HUES64 (cell line): Measurements from ENCODE around the gene RAB13. TPM values are rescaled to one million over a fixed set of nuclear protein-coding genes. Genes with fewer than 3 reads are reported as not detected.
"Not testable (repeated sequence)": the region's sequence is repeated elsewhere in the genome, so short reads cannot be mapped to it uniquely, and the experiment has no call there.

ENCODE experiments used
- H3K27ac ChIP-seq: 2 replicates; pipeline ENCODE4 v1.7.0; 2013; ENCODE audit warnings: low read depth, low read length, inconsistent platforms
- H3K27me3 ChIP-seq: 2 replicates; pipeline ENCODE4 v1.6.1; 2013; ENCODE audit warnings: mild to moderate bottlenecking, low read length; ENCODE audit not compliant: insufficient read depth
- H3K36me3 ChIP-seq: 2 replicates; pipeline ENCODE4 v1.6.1; 2013; ENCODE audit warnings: mild to moderate bottlenecking, low read length; ENCODE audit not compliant: insufficient read depth
- H3K4me1 ChIP-seq: 2 replicates; pipeline ENCODE4 v1.6.1; 2013; ENCODE audit warnings: mild to moderate bottlenecking, low read length, moderate library complexity; ENCODE audit not compliant: insufficient read depth
- H3K4me3 ChIP-seq: 2 replicates; pipeline ENCODE4 v1.5.1; 2013; ENCODE audit warnings: mild to moderate bottlenecking, low read length, moderate library complexity
- H3K9ac ChIP-seq: 2 replicates; pipeline ENCODE4 v1.6.1; 2013; ENCODE audit warnings: mild to moderate bottlenecking, low read depth, low read length
- H3K9me3 ChIP-seq: 2 replicates; pipeline ENCODE4 v1.6.1; 2013; ENCODE audit warnings: low read depth, low read length; ENCODE audit not compliant: insufficient read depth
- WGBS: fragments of 150-250, 120-280 bp; methylation state at CpG from one replicate; pipeline ENCODE4 v1.1.7; 2013; ENCODE audit warnings: missing lambda C conversion rate; 5-methylcytosine and 5-hydroxymethylcytosine counted together
- polyA plus RNA-seq, 2 experiments: library from polyadenylated mRNA; stranded (reverse); fragments of 50-300 nt; gene quantifications; one replicate each; pipeline ENCODE4 v1.2.3, GENCODE V29; 2013

The RAB13 gene
- 128 TPM for polyA plus RNA-seq (2013, experiment 1 of 2)
- 128 TPM for polyA plus RNA-seq (2013, experiment 2 of 2)

GRCh38 chr1:153985941-153986761 lies at the start of gene RAB13:
TSS of gene RAB13 (minus strand) at chr1:153986339. CDS start at chr1:153986236, 103 bp downstream.
- Histone ChIP-seq H3K9ac (peak within 1 kb of the TSS; percentile 83), H3K4me3 (peak within 1 kb of the TSS; percentile 89), H3K27me3 (no peaks in the 10 kb centered on the region), H3K36me3 (peaks cover 30% of the 10 kb centered on the region), H3K27ac (peak within 1 kb of the TSS; percentile 76), H3K9me3 (no peaks in the 10 kb centered on the region), H3K4me1 (peaks cover 8% of the 10 kb centered on the region; the same call in 1 of the 2 replicates)
- WGBS = 2% methylated on average over 31 of the region's 32 CpGs

- H3K4me1 ChIP-seq, H3K27me3 ChIP-seq, H3K9ac ChIP-seq, H3K27ac ChIP-seq, H3K9me3 ChIP-seq, H3K4me3 ChIP-seq, H3K36me3 ChIP-seq: not testable (repeated sequence)
- no CpG with 5 or more reads among the region's 1 CpG for WGBS
Observed at GRCh38 chr1:154033697-154034096, 47.6 kb upstream of the RAB13 start.

GRCh38 chr1:154019940-154020339 lies 33.8 kb upstream of the RAB13 start:
- Histone ChIP-seq H3K4me1 (no peaks in the 10 kb centered on the region), H3K4me3 (no peak overlapping the region), H3K9ac (no peak overlapping the region), H3K36me3 (no peaks in the 10 kb centered on the region), H3K9me3 (no peaks in the 10 kb centered on the region), H3K27me3 (no peaks in the 10 kb centered on the region), H3K27ac (no peak overlapping the region)
- WGBS = 100% methylated on average over 1 of the region's 1 CpG

- H3K27me3 ChIP-seq = no peaks in the 10 kb centered on the region
- no peaks in the 10 kb centered on the region for H3K9me3 ChIP-seq
- no peak overlapping the region for H3K27ac ChIP-seq
- H3K9ac ChIP-seq = no peak overlapping the region
- no peaks in the 10 kb centered on the region for H3K4me1 ChIP-seq
- 86% methylated on average over 4 of the region's 4 CpGs for WGBS
- no peak overlapping the region for H3K4me3 ChIP-seq
- H3K36me3 ChIP-seq = no peaks in the 10 kb centered on the region
Observed at GRCh38 chr1:154019269-154019668, 33.1 kb upstream of the RAB13 start.

- H3K27ac ChIP-seq = no peak overlapping the region
- 93% methylated on average over 3 of the region's 3 CpGs for WGBS
- H3K27me3 ChIP-seq = no peaks in the 10 kb centered on the region
- H3K4me3 ChIP-seq = no peak overlapping the region
- H3K4me1 ChIP-seq = no peaks in the 10 kb centered on the region
- H3K9ac ChIP-seq = no peak overlapping the region
- H3K9me3 ChIP-seq = no peaks in the 10 kb centered on the region
- H3K36me3 ChIP-seq = no peaks in the 10 kb centered on the region
Observed at GRCh38 chr1:154014154-154014907, 28.2 kb upstream of the RAB13 start.

- H3K27me3 ChIP-seq, H3K4me3 ChIP-seq, H3K27ac ChIP-seq, H3K9ac ChIP-seq, H3K4me1 ChIP-seq, H3K36me3 ChIP-seq, H3K9me3 ChIP-seq: not testable (repeated sequence)
- WGBS = 96% methylated on average over 14 of the region's 14 CpGs
Observed at GRCh38 chr1:154012543-154012942, 26.4 kb upstream of the RAB13 start.

GRCh38 chr1:154012129-154012528 lies 26.0 kb upstream of the RAB13 start:
- no peaks in the 10 kb centered on the region for H3K36me3 ChIP-seq
- no peak overlapping the region for H3K9ac ChIP-seq
- H3K27ac ChIP-seq = no peak overlapping the region
- H3K4me1 ChIP-seq = no peaks in the 10 kb centered on the region
- H3K9me3 ChIP-seq = no peaks in the 10 kb centered on the region
- no peaks in the 10 kb centered on the region for H3K27me3 ChIP-seq
- H3K4me3 ChIP-seq = no peak overlapping the region
- 88% methylated on average over 1 of the region's 1 CpG for WGBS

- 100% methylated on average over 3 of the region's 3 CpGs for WGBS
- no peaks in the 10 kb centered on the region for H3K4me1 ChIP-seq
- no peaks in the 10 kb centered on the region for H3K27me3 ChIP-seq
- no peak overlapping the region for H3K4me3 ChIP-seq
- no peaks in the 10 kb centered on the region for H3K36me3 ChIP-seq
- H3K9ac ChIP-seq = no peak overlapping the region
- H3K27ac ChIP-seq = no peak overlapping the region
- no peaks in the 10 kb centered on the region for H3K9me3 ChIP-seq
Observed at GRCh38 chr1:154006136-154006535, 20.0 kb upstream of the RAB13 start.

- H3K9me3 ChIP-seq = no peaks in the 10 kb centered on the region
- 91% methylated on average over 4 of the region's 4 CpGs for WGBS
- no peaks in the 10 kb centered on the region for H3K4me1 ChIP-seq
- H3K36me3 ChIP-seq = peaks cover 5% of the 10 kb centered on the region
- H3K4me3 ChIP-seq = no peak overlapping the region
- H3K27ac ChIP-seq = no peak overlapping the region
- no peak overlapping the region for H3K9ac ChIP-seq
- no peaks in the 10 kb centered on the region for H3K27me3 ChIP-seq
Observed at GRCh38 chr1:154000420-154000819, 14.3 kb upstream of the RAB13 start.

- not testable (repeated sequence) for H3K27me3 ChIP-seq, H3K9me3 ChIP-seq, H3K27ac ChIP-seq, H3K9ac ChIP-seq, H3K4me3 ChIP-seq, H3K4me1 ChIP-seq
- peaks cover 38% of the 10 kb centered on the region for H3K36me3 ChIP-seq
- WGBS = 94% methylated on average over 8 of the region's 10 CpGs
Observed at GRCh38 chr1:153996882-153997281, 10.7 kb upstream of the RAB13 start.

GRCh38 chr1:153995640-153996039 lies 9.5 kb upstream of the RAB13 start:
- Histone ChIP-seq H3K27ac (no peak overlapping the region), H3K9ac (no peak overlapping the region), H3K9me3 (no peaks in the 10 kb centered on the region), H3K27me3 (no peaks in the 10 kb centered on the region), H3K36me3 (peaks cover 47% of the 10 kb centered on the region), H3K4me3 (no peak overlapping the region), H3K4me1 (0 out of 2 replicates have a peak, but pooled peaks cover 4% of the 10 kb centered on the region)
- WGBS = 95% methylated on average over 11 of the region's 11 CpGs
